ENCODE data around the gene UCHL3. TPM values are rescaled to one million over a fixed set of nuclear protein-coding genes. Genes with fewer than 3 reads are reported as not detected.

The UCHL3 gene
- 10 to 100 TPM in 6 of 7 donors, 1 to 10 TPM in 1; 9.0 to 17.1 (median 13.0) TPM for total RNA-seq
- 10 to 100 TPM in 1 of 2 donors, 1 to 10 TPM in 1; 8.6 to 39.5 TPM for polyA plus RNA-seq
- long read RNA-seq, donor 1, partial matches to known transcripts: 2 of 3 reads
- long read RNA-seq, donor 1, other reads (novel, unspliced or antisense): 0 of 3 reads
- long read RNA-seq, donor 2, partial matches to known transcripts: 0 of 28 reads
- long read RNA-seq, donor 2, other reads (novel, unspliced or antisense): 28 of 28 reads
- long read RNA-seq, donor 3, partial matches to known transcripts: 0 of 1 reads
- long read RNA-seq, donor 3, other reads (novel, unspliced or antisense): 0 of 1 reads

- peaks cover 3% of the 10 kb centered on the region for H3K4me1 ChIP-seq (ENCODE audit: insufficient read depth)
- H3K9me3 ChIP-seq: no peaks in the 10 kb centered on the region
- H3K27ac ChIP-seq: peak within 1 kb of the TSS in 1 of 2 donors; percentile 82
- TF ChIP-seq EP300 (IDR thresholded peaks at IDR 0.05) (no peak), POLR2A (IDR thresholded peaks at IDR 0.05) (no peak)
- TF ChIP-seq, protein P1, sequence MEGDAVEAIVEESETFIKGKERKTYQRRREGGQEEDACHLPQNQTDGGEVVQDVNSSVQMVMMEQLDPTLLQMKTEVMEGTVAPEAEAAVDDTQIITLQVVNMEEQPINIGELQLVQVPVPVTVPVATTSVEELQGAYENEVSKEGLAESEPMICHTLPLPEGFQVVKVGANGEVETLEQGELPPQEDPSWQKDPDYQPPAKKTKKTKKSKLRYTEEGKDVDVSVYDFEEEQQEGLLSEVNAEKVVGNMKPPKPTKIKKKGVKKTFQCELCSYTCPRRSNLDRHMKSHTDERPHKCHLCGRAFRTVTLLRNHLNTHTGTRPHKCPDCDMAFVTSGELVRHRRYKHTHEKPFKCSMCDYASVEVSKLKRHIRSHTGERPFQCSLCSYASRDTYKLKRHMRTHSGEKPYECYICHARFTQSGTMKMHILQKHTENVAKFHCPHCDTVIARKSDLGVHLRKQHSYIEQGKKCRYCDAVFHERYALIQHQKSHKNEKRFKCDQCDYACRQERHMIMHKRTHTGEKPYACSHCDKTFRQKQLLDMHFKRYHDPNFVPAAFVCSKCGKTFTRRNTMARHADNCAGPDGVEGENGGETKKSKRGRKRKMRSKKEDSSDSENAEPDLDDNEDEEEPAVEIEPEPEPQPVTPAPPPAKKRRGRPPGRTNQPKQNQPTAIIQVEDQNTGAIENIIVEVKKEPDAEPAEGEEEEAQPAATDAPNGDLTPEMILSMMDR (IDR thresholded peaks at IDR 0.05): peak; percentile 64 to 94 (median 90)
- DNase-seq: peak; percentile 95 to 98 (median 97)
- WGBS, 3 donors: 0 to 2% (median 1%) methylated on average over 69 to 74 of the region's 74 CpGs
- intact Hi-C loops (cut with DNase I): loop anchor here in 3 of 4 donors (5.0 to 10.0 kb wide), 3 partner anchors 65 to 185 kb away; partner anchors contain the start of gene TBC1D4 (in 3 of the 3)
- H3K36me3 ChIP-seq: no peaks in the 10 kb centered on the region
- H3K4me3 ChIP-seq: peak within 1 kb of the TSS; percentile 79
- H3K27me3 ChIP-seq: no peaks in the 10 kb centered on the region
These were observed at the start of gene UCHL3 for GRCh38 chr13:75549262-75550158. Gene UCHL3 (plus strand): TSS chr13:75549791. CDS start chr13:75549821, 30 bp downstream.

- 61 to 81% (median 74%) methylated on average over 3 of the region's 3 CpGs for WGBS, 3 donors
- TF ChIP-seq EP300 (IDR thresholded peaks at IDR 0.05): no peak
- TF ChIP-seq, protein P1 (IDR thresholded peaks at IDR 0.05): no peak
- TF ChIP-seq POLR2A (IDR thresholded peaks at IDR 0.05): no peak
These were observed 44.3 kb upstream of the UCHL3 start for GRCh38 chr13:75505327-75505726.

GRCh38 chr13:75506018-75506417 lies 43.6 kb upstream of the UCHL3 start:
- no peaks in the 10 kb centered on the region for H3K4me1 ChIP-seq (ENCODE audit: insufficient read depth)
- no peaks in the 10 kb centered on the region for H3K27me3 ChIP-seq
- WGBS, 3 donors: 92 to 100% (median 98%) methylated on average over 1 of the region's 1 CpG
- intact Hi-C loops (cut with DNase I): no loop called here
- DNase-seq: no peak
- H3K4me3 ChIP-seq: no peak overlapping the region
- no peaks in the 10 kb centered on the region for H3K9me3 ChIP-seq
- no peaks in the 10 kb centered on the region for H3K36me3 ChIP-seq
- TF ChIP-seq, protein P1 (IDR thresholded peaks at IDR 0.05): no peak
- TF ChIP-seq POLR2A (IDR thresholded peaks at IDR 0.05): no peak
- no peak for TF ChIP-seq EP300 (IDR thresholded peaks at IDR 0.05)
- H3K27ac ChIP-seq: no peak overlapping the region

More at GRCh38 chr13:75505327-75505726, 44.3 kb upstream of the UCHL3 start:
- Histone ChIP-seq H3K27ac (no peak overlapping the region), H3K9me3 (no peaks in the 10 kb centered on the region), H3K4me1 (ENCODE audit: insufficient read depth) (no peaks in the 10 kb centered on the region), H3K27me3 (no peaks in the 10 kb centered on the region), H3K36me3 (no peaks in the 10 kb centered on the region), H3K4me3 (no peak overlapping the region)
- DNase-seq: no peak
- intact Hi-C loops (cut with DNase I): no loop called here
